Spinal cord (tissue), 10 donors: ENCODE data around the gene ARRDC3. TPM values are rescaled to one million over a fixed set of nuclear protein-coding genes. Genes with fewer than 3 reads are reported as not detected.
"Not testable (repeated sequence)": the region's sequence is repeated elsewhere in the genome, so short reads cannot be mapped to it uniquely, and the experiment has no call there.

Experiments used
- DNase-seq, 6 donors: peaks; one replicate each; pipeline versions ENCODE4 v3.0.0 to v3.0.0-alpha.2; 2013 to 2015; ENCODE audit warnings: low spot score in 6 of 6, low read depth in 4 of 6
- H3K27ac ChIP-seq: one replicate; pipeline ENCODE4 v1.5.1; 2013; ENCODE audit warnings: low read depth, low read length, control low read depth
- H3K27me3 ChIP-seq: one replicate; pipeline ENCODE4 v1.6.1; 2013; ENCODE audit warnings: low read length; ENCODE audit not compliant: control insufficient read depth, insufficient read depth
- H3K36me3 ChIP-seq: one replicate; pipeline ENCODE4 v1.6.1; 2013; ENCODE audit warnings: low read length; ENCODE audit not compliant: control insufficient read depth, insufficient read depth
- H3K4me1 ChIP-seq: one replicate; pipeline ENCODE4 v1.6.1; 2013; ENCODE audit warnings: low read length; ENCODE audit not compliant: control insufficient read depth, insufficient read depth
- H3K4me3 ChIP-seq: one replicate; pipeline ENCODE4 v1.5.1; 2013; ENCODE audit warnings: low read depth, low read length, control low read depth
- H3K9me3 ChIP-seq: one replicate; pipeline ENCODE4 v1.6.1; 2013; ENCODE audit warnings: low read length; ENCODE audit not compliant: control insufficient read depth, insufficient read depth
- WGBS: methylation state at CpG from one replicate; pipeline ENCODE4 v1.1.5; 2013; ENCODE audit warnings: missing lambda C conversion rate; ENCODE audit not compliant: insufficient coverage; 5-methylcytosine and 5-hydroxymethylcytosine counted together
- polyA plus RNA-seq, 2 donors: library from polyadenylated mRNA; unstranded; fragments of 120-200 nt; gene quantifications; one replicate each; pipeline ENCODE4 v1.2.1, GENCODE V29; 2013; ENCODE audit not compliant: insufficient read length in 2 of 2
- total RNA-seq, 2 donors: library from RNA; depleted of rRNA in 1 of 2; stranded (reverse); fragments of 120-200 nt in 1 of 2; fragments of >200 nt in 1 of 2; gene quantifications; one replicate each; pipeline versions ENCODE4 v1.2.3 to v1.2.4, GENCODE V29; 2013 to 2014
- donor health status: healthy.

Gene ARRDC3
- total and polyA plus RNA-seq, 4 donors, result 40.3 to 234 (median 69.9) TPM

GRCh38 chr5:91345461-91345860 is 37.7 kb downstream of the ARRDC3 start:
- Histone ChIP-seq H3K9me3 (no peaks in the 10 kb centered on the region), H3K4me3 (no peak overlapping the region), H3K36me3 (no peaks in the 10 kb centered on the region), H3K27ac (no peak overlapping the region), H3K4me1 (no peaks in the 10 kb centered on the region), H3K27me3 (no peaks in the 10 kb centered on the region)
- no CpG with 5 or more reads among the region's 5 CpGs for WGBS
- no peak for DNase-seq

- DNase-seq, result not testable (repeated sequence)
- 100% methylated on average over 1 of the region's 4 CpGs for WGBS
These were observed 38.4 kb downstream of the ARRDC3 start for GRCh38 chr5:91344661-91345200.

DNA sequence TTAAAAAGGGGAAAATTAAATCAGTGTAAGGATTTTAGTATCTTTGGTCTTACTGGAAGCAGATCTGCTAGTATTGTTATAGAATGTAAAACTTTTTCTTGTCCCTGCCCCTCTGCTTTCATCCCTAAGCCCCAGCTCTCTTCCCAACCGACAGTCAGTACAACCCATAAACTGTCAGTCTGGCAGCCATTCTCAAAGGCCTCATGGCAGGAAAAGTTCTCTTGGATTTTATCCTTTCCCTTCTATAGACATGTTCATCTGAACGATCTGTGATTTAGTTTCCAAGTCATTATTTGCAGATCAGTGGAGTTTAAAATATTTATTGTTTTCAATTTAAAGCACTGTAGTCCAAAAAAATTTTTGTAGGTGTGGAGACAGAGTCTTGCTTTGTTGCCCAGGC is 39.2 kb downstream of the ARRDC3 start:
- H3K36me3 ChIP-seq, result no peaks in the 10 kb centered on the region
- H3K4me1 ChIP-seq, result no peaks in the 10 kb centered on the region
- H3K4me3 ChIP-seq, result no peak overlapping the region
- no peak overlapping the region for H3K27ac ChIP-seq
- H3K27me3 ChIP-seq, result no peaks in the 10 kb centered on the region
- WGBS, result no CpG with 5 or more reads among the region's 2 CpGs
- H3K9me3 ChIP-seq, result no peaks in the 10 kb centered on the region
- DNase-seq, result no peak

More at GRCh38 chr5:91344661-91345200, 38.4 kb downstream of the ARRDC3 start:
- not testable (repeated sequence) for H3K4me1 ChIP-seq, H3K9me3 ChIP-seq, H3K27ac ChIP-seq, H3K4me3 ChIP-seq, H3K36me3 ChIP-seq, H3K27me3 ChIP-seq

GRCh38 chr5:91342931-91343330 is 40.2 kb downstream of the ARRDC3 start:
- 93% methylated on average over 2 of the region's 29 CpGs for WGBS
- H3K4me3 ChIP-seq, H3K36me3 ChIP-seq, DNase-seq, H3K9me3 ChIP-seq, H3K27ac ChIP-seq, H3K27me3 ChIP-seq, H3K4me1 ChIP-seq: not testable (repeated sequence)

DNA sequence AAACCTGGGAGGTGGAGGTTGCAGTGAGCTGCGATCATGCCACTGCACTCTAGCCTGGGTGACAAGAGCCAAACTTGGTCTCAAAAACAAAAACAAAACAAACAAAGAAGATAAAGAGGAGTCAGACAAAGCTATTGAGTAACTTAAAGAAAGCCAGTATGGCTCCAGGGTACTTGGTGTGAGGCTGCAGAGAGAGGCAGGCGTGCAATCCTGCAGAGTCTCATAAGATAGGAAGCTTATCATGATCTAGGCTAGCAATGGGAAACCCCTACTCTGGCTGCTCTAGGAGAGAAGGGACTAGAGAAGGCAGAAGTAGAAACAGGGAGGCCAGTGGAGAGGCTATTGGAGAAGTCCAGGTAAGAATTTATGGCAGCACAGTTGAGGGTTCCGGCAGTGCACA is 42.0 kb downstream of the ARRDC3 start:
- H3K27me3 ChIP-seq, result no peaks in the 10 kb centered on the region
- no peaks in the 10 kb centered on the region for H3K9me3 ChIP-seq
- no peaks in the 10 kb centered on the region for H3K4me1 ChIP-seq
- no peak for DNase-seq
- no peak overlapping the region for H3K27ac ChIP-seq
- WGBS, result 85% methylated on average over 2 of the region's 3 CpGs
- H3K36me3 ChIP-seq, result no peaks in the 10 kb centered on the region
- no peak overlapping the region for H3K4me3 ChIP-seq

- no peaks in the 10 kb centered on the region for H3K4me1 ChIP-seq
- WGBS, result no CpG with 5 or more reads among the region's 3 CpGs
These were observed 42.6 kb downstream of the ARRDC3 start for GRCh38 chr5:91340532-91340931.

DNA sequence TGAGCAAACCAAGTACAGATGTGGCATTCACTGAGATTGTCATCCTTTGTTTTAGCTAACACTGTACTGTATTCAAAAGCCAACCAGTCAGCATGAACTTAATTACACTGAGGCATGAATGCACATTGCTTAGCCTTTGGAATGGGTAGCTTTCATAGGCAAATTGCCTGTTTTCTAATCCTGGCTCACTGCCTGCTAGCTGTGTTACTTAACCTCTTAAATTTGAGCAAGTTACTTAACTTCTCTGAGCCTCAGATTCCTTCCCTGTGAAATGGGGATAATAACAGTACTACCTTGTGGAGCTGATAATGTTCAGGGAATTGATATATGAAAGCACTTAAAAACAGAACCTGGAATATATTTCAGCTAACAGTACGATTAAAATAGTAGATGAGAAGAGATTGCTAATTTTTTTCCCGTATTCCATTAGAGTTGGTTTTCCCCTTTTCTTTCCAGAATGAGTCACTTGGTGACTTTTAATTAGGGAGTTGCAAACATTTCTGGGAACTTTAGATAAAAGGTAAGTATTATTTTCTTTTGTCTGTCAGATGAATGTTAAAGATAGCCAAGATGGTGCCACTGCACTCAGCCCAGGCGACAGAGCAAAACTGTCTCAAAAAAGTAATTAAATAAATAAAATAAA is 43.9 kb downstream of the ARRDC3 start:
- no CpG with 5 or more reads among the region's 3 CpGs for WGBS
- no peaks in the 10 kb centered on the region for H3K4me1 ChIP-seq
- no peaks in the 10 kb centered on the region for H3K27me3 ChIP-seq
- no peaks in the 10 kb centered on the region for H3K36me3 ChIP-seq
- H3K4me3 ChIP-seq, result no peak overlapping the region
- no peak overlapping the region for H3K27ac ChIP-seq
- H3K9me3 ChIP-seq, result no peaks in the 10 kb centered on the region
- peak; percentile 10 to 82 (median 36) for DNase-seq

More at GRCh38 chr5:91340532-91340931, 42.6 kb downstream of the ARRDC3 start:
- Histone ChIP-seq H3K36me3 (no peaks in the 10 kb centered on the region), H3K9me3 (no peaks in the 10 kb centered on the region), H3K27me3 (no peaks in the 10 kb centered on the region), H3K27ac (no peak overlapping the region), H3K4me3 (no peak overlapping the region)
- DNase-seq, result no peak

- WGBS, result 98% methylated on average over 6 of the region's 8 CpGs
- Histone ChIP-seq H3K27ac (no peak overlapping the region), H3K27me3 (no peaks in the 10 kb centered on the region), H3K9me3 (no peaks in the 10 kb centered on the region), H3K36me3 (no peaks in the 10 kb centered on the region), H3K4me1 (no peaks in the 10 kb centered on the region), H3K4me3 (no peak overlapping the region)
- DNase-seq, result no peak
These were observed 50.7 kb downstream of the ARRDC3 start for GRCh38 chr5:91332267-91333045.

DNA sequence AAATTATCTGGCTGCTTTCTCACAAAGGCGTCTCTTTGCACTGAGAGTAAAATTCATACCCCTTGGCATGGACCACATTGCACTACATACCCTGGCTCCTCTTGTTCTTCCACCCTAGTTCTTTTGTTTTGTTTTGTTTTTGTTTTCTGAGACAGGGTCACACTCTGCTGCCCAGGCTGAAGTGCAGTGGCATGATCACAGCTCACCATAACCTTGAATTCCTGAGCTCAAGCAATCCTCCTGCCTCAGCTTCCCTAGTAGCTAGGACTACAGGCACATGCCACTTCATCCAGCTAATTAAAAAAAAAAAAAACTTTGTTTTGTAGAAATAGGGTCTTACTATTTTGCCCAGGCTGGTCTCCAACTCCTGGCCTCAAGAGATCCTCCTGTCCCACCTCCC is 51.4 kb downstream of the ARRDC3 start:
- Histone ChIP-seq H3K4me1 (no peaks in the 10 kb centered on the region), H3K36me3 (no peaks in the 10 kb centered on the region), H3K27ac (no peak overlapping the region), H3K4me3 (no peak overlapping the region), H3K27me3 (no peaks in the 10 kb centered on the region), H3K9me3 (no peaks in the 10 kb centered on the region)
- no peak for DNase-seq
- 100% methylated on average over 1 of the region's 1 CpG for WGBS

DNA sequence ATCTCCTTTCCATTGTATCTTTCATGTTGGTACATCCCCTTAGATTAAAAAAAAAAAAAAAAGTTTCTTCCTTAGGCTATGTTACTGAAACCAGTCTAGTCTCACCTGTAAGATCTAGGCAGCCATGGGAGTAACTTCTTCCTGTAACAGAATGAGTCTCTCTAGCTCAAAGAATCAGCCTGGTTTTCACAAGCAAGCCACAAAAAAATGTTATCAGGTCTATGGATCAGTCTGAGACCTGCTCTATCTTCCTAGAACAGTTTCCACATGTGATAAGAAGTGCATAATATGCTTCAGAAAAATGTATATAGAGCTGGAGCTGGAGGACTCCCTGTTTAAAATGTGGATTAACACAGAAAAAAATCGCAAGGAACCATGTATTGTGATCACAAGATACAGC is 53.8 kb downstream of the ARRDC3 start:
- Histone ChIP-seq H3K27ac (no peak overlapping the region), H3K4me1 (no peaks in the 10 kb centered on the region), H3K4me3 (no peak overlapping the region), H3K27me3 (no peaks in the 10 kb centered on the region), H3K9me3 (no peaks in the 10 kb centered on the region), H3K36me3 (no peaks in the 10 kb centered on the region)
- DNase-seq, result no peak
- WGBS, result no CpG with 5 or more reads among the region's 1 CpG
